ENCODE results near the gene MPO.

The MPO gene

GRCh38 chr17:58280480-58281217 is at the start of gene MPO:
Gene MPO (minus strand): TSS chr17:58280935. CDS start chr17:58280758, 177 bp downstream.
- no peak for DNase-seq

GRCh38 chr17:58329810-58330537 is 49.2 kb upstream of the MPO start:
- no peak for DNase-seq

DNA sequence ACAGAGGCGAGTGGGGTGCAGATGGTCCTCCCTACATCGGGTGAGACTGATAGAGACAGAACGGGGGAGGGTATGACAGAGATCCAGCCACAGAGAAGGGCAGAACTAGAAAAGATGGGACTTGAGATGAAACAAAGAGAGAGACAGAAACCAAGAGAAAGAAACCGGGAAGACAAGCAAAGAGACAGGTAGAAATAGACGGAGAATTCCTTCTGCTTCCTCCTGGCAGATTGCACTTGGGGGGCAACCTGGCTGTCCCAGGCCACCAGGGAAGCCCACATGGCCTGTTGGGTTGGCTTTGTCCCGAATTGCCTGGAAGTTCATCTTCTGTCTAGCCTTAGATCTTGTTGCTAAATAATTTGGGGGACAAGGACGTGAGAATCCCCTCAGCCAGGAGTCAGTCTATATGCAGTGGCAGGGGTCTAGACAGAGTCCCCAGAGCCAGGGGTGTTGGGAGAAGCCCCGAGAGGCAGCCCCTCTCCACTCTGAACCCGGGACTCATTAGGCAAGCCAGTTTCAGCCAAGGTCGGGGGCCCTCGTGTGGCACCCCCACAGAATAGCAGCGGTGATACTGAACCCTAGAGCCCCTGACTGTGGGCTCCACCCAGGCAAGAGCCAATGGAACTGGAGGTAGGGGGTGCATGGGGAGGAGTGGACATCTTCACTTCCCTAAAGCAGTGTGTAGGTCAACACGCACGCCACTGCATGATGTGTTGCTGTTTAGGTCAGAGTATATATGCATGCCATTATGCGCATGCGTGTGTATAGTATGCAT is 48.5 kb upstream of the MPO start:
- no peak for DNase-seq

GRCh38 chr17:58328195-58329034 is 47.7 kb upstream of the MPO start, which contains the start of gene TSPOAP1:
Gene TSPOAP1 (minus strand): TSS chr17:58328795. CDS start chr17:58327920, 875 bp downstream.
- no peak for DNase-seq

DNA sequence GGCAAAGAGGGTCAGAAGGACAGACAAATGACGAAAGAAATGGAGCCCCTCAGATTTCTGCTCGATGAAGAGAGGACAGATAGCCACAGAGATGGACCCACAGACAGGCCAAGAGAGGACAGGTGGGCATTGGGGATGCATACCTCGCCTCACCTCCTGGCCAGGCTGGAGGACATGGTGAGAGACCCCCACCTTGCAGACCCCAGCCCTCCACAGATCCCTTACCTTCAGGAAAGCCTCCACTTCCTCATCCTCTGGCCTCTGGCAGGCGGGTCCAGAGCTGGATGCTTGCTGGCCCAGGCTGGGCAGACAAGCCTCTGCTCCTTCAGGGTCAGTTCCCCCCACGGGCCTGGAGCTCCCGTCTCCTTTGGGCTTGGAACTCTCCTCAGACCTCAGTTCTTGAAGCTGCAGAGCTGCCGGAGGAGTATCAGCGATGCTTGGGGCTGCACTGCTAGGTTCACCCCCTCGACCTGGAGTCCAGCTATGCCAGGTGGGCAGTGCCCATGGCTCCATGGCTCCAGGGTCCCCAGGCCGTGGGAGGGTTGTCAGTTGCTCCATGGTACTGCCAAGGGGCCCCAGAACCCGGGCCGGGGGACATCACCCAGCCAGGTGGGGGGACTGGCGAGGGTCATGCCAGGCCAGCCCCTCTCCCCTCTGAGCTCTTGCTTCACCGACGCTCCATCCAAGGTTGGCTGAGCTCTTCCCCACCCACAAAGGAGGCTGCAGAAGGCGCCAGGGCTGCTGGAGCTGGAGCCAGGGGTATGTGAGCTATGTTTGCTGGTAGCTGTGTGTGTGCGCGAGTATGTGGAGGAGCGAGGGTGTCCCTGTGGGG is 46.8 kb upstream of the MPO start:
- no peak for DNase-seq

GRCh38 chr17:58326609-58327362 is 46.1 kb upstream of the MPO start:
- no peak for DNase-seq

DNA sequence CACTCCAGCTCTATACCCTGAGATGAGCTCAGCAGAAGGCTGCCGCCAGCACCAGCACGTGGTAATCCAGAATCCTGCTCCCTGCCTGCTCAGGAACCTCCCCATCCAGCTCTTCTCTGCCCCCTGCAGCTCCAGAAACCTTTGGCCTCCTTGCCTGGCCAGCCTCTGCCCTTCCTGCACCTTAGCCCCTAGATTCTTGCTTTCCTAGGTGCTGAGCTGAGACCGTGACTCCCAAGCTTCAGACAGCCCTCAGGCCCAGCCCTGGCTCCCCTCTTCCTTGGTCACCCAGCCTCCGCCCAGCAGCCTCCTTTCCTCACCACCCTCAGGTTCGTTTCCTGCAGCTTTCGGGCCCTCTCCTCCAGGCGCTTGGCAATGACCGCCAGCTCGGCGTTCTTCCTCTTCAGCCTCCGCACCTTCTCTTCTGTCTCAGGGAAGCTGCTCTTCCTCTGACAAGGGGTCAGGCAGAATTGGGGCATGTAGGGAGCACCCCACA is 45.3 kb upstream of the MPO start:
- DNase-seq = no peak

DNA sequence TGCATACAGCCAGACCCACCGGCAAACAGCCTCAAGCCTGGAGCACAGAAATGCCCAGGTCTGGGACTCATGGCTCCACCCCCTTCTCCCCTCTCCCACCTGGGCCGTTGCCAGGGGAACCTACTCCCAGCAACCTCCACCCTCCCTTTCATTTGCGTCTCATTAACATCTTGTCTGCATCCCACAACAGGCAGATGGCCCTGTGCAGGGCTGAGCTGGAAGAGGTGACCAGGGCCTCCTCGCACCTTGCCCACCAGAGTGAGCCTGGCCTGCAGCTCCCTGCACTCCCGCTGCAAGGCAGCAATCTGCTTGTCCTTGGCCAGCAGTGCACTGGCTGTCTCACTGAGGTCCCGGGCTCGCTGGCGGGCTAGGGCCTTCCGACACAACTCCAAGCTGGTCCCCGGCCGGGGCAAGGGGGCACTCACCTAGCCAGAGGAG is 44.6 kb upstream of the MPO start:
- DNase-seq = peak; percentile 57

DNA sequence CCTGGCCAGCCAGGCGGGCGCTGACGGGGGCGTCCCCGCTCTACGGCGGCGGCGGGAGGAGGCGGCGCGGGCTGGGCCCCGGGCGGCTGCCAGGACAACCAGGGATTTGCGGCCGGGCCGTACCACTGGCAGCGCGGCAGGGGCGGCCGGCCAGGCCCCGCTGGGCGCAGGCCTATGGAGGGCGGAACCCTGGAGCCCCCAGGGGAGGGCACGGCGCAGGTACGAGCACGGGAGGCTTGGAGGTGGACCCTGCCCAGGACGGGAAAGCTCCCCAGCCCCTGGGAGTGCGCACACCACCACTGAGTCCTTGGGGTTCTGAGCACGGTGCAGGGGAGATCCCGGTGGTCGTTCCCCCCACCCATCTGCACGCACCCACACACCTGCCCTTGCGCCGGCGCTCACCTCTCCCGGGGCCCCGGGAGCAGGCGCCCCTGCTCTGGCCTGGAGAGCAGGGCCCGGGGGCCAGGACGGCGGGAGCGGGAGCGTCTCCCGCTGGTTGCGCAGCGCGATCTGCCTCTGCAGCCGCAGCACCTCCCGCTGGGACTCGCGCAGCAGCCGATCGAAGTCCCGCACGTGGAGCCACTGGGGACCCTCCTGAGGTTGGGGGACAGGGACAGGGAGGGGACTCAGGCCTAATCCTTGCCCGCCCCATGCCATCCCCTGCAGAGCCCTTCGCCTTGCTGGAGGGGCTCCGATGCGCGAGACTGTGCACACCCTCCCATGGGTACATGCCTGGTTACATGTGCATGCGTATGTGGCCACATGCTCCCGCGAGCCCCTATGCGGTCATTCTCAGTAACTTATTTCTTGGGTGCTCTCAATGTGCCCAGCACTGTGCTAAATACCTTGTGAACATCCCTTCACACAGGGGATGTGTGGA is 43.9 kb upstream of the MPO start:
- DNase-seq = peak; percentile 58

DNA sequence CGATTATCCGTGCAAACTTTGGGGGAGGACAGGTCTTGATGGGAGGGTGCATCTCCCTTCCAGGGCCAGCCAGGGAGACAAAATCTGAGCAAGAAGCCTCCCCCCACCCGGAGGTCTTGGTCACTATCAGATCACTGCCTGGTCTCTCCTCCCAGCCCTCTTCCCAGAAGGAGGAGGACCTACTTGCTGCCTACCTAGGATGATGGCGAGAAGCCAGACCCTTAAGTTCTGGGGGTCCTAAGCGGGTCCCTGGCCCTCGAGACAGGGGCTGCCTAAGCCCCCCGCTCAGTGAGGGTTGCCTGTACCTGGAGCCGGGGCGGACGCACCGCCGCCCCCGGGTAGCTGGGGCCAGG is 43.3 kb upstream of the MPO start:
- DNase-seq = no peak

- DNase-seq = no peak
Observed at GRCh38 chr17:58323366-58324055, 42.8 kb upstream of the MPO start.

DNA sequence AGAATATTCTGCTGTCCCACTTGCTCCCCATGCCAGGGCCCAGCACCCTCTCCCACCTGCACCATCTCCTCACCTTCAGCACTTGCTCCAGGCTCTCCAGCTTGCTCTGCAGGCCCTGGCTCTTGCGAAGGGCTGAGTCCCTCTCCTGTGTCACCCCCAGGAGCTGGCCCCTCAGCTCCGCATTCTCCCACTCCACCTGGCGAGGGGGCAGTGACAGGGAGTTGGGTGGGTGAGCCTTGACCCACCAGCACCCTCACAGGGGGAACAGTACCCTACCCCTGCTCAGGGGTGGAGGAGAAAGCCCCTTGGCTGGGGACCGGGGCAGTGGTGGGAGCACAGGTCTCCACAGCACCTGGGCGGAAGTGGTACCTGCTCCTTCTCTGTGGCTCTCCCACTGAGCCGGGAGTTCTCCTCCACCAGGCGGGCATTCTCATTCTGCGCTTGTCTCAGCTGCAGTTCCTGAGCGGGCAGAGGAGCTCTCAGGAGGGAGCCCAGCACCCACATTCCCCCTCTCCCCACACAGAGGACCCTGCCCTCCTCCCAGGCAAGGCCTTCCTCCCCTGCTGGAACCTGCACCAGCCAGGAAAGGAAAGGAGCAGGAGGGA is 41.9 kb upstream of the MPO start:
- no peak for DNase-seq

- DNase-seq = no peak
Observed at GRCh38 chr17:58321571-58322525, 41.1 kb upstream of the MPO start.

DNA sequence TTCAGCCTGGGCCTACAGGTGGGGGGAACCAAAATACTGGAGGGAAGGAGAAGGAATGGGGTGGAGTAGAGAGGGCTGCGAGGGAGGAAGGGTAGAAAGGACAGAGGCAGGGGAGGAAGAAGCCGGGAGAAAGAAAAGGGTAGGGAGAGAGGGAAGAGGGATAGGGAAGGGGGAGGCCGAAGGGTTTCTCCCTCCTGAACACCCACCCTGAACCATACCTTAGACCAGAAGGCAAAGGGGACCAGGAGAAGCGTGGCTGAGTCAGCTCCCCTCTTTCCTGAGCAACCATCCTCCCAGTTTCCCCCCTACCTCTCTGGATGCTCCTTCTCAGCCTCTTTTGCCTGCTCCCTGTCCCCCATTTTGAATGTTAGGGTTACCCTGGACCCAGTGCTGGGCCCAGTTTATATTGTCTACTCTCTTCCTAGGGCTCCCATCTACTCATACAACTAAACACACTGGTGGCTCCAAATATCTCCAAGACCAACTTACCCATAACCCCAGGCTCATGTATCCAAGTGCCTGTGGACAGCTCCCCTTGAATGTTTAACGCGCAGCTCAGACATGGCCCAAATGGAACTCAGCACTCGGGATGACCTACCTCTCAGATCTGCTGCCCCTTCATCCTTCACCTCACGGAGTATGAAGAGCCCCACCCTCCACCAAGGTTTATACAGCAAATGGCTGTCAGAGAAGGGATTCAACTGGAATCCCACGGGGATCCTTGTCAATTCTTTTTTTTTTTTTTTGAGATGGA is 40.0 kb upstream of the MPO start:
- DNase-seq = no peak

DNA sequence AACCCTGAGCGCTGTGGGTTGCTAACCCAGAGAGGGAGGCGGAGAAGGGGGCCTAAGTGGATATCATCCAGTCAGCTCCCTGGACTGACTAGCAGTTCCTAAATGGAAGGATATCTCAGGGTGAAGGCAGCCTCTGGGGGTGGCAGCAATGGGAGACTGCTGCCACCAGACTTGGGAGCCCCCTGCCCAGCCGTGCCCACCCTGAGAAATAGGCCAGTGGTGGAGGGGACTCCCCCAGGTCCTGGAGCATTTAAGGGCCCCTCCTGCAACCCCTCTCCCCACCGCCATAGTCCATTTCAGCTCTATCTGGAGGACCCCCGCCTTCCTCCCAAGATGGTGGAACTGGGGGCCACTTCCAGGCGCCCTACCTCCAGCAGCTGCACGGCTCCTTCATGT is 39.4 kb upstream of the MPO start:
- no peak for DNase-seq
